COR-L47 (cell line): ENCODE measurements around the gene IFT122.
"Not testable (repeated sequence)": the region's sequence is repeated elsewhere in the genome, so short reads cannot be mapped to it uniquely, and the experiment has no call there.

ENCODE experiments used
- DNase-seq: peaks from one replicate; lab custom pipeline; 2025; lab: John Stamatoyannopoulos, UW

IFT122 gene

GRCh38 chr3:129439817-129440617 lies at the start of gene IFT122, which contains the start of gene MBD4:
Gene IFT122 (plus strand): TSS chr3:129440224. CDS start chr3:129440331, 107 bp downstream.
Gene MBD4 (minus strand): TSS chr3:129439948. CDS start chr3:129439833, 115 bp downstream.
- DNase-seq: peak; percentile 100

GRCh38 chr3:129391583-129391982 lies 48.4 kb upstream of the IFT122 start:
- DNase-seq: not testable (repeated sequence)

- not testable (repeated sequence) for DNase-seq
These were observed 47.7 kb upstream of the IFT122 start for GRCh38 chr3:129392106-129392887.

- no peak for DNase-seq
These were observed 46.8 kb upstream of the IFT122 start for GRCh38 chr3:129393271-129393670.

- DNase-seq: not testable (repeated sequence)
These were observed 46.1 kb upstream of the IFT122 start for GRCh38 chr3:129393760-129394564.

- DNase-seq: no peak
These were observed 41.2 kb upstream of the IFT122 start for GRCh38 chr3:129398803-129399144.

- peak; percentile 96 for DNase-seq
These were observed 40.7 kb upstream of the IFT122 start for GRCh38 chr3:129399145-129399894.

- no peak for DNase-seq
These were observed 40.1 kb upstream of the IFT122 start for GRCh38 chr3:129399895-129400357.

- DNase-seq: no peak
These were observed 37.8 kb upstream of the IFT122 start for GRCh38 chr3:129402210-129402609.

- DNase-seq: no peak
These were observed 37.4 kb upstream of the IFT122 start for GRCh38 chr3:129402616-129403015.

- DNase-seq: no peak
These were observed 36.6 kb upstream of the IFT122 start for GRCh38 chr3:129403450-129403849.

- no peak for DNase-seq
These were observed 35.9 kb upstream of the IFT122 start for GRCh38 chr3:129404130-129404529.

- no peak for DNase-seq
These were observed 35.4 kb upstream of the IFT122 start for GRCh38 chr3:129404610-129405009.

- DNase-seq: no peak
These were observed 30.5 kb upstream of the IFT122 start for GRCh38 chr3:129409541-129409940.

GRCh38 chr3:129410971-129411370 lies 29.1 kb upstream of the IFT122 start:
- DNase-seq: no peak

GRCh38 chr3:129412542-129413198 lies 27.4 kb upstream of the IFT122 start:
- DNase-seq: no peak

GRCh38 chr3:129413238-129413637 lies 26.8 kb upstream of the IFT122 start:
- not testable (repeated sequence) for DNase-seq

- DNase-seq: no peak
These were observed 26.1 kb upstream of the IFT122 start for GRCh38 chr3:129413687-129414506.

- no peak for DNase-seq
These were observed 24.6 kb upstream of the IFT122 start for GRCh38 chr3:129415378-129415777.

- no peak for DNase-seq
These were observed 24.2 kb upstream of the IFT122 start for GRCh38 chr3:129415830-129416229.
